Hepatocyte (in vitro differentiated cells): ENCODE measurements around the gene NT5E. TPM values are rescaled to one million over a fixed set of nuclear protein-coding genes. Genes with fewer than 3 reads are reported as not detected.
"Not testable (repeated sequence)": the region's sequence is repeated elsewhere in the genome, so short reads cannot be mapped to it uniquely, and the experiment has no call there.

Source experiments
- DNase-seq: peaks from one replicate; pipeline ENCODE4 v3.0.0-alpha.2; 2016; ENCODE audit warnings: low spot score
- H2AFZ ChIP-seq: fragments of 200-600 bp; sonication (generic); 2 replicates; pipeline ENCODE4 v1.6.0; 2016; ENCODE audit warnings: antibody characterized with exemption, mild to moderate bottlenecking
- H3K27ac ChIP-seq: fragments of 200-600 bp; sonication (generic); 2 replicates; pipeline ENCODE4 v1.5.1; 2016; ENCODE audit warnings: mild to moderate bottlenecking
- H3K27me3 ChIP-seq: fragments of 200-600 bp; sonication (generic); 2 replicates; pipeline ENCODE4 v1.6.1; 2016
- H3K36me3 ChIP-seq: fragments of 200-600 bp; sonication (generic); replicated peaks from 2 replicates; pipeline ENCODE4 v1.5.1; 2016; ENCODE audit warnings: low read depth; ENCODE audit not compliant: insufficient read depth
- H3K4me1 ChIP-seq: fragments of 200-600 bp; sonication (generic); 2 replicates; pipeline ENCODE4 v1.5.1; 2016; ENCODE audit warnings: mild to moderate bottlenecking, moderate library complexity; ENCODE audit not compliant: insufficient read depth
- H3K4me2 ChIP-seq: fragments of 200-600 bp; sonication (generic); 2 replicates; pipeline ENCODE4 v1.6.0; 2016
- H3K4me3 ChIP-seq: fragments of 200-600 bp; sonication (generic); 2 replicates; pipeline ENCODE4 v1.5.1; 2016; ENCODE audit warnings: mild to moderate bottlenecking
- H3K79me2 ChIP-seq: fragments of 200-600 bp; sonication (generic); 2 replicates; pipeline ENCODE4 v1.6.0; 2017; ENCODE audit warnings: mild to moderate bottlenecking
- H3K9me2 ChIP-seq: fragments of 200-600 bp; sonication (generic); replicated peaks from 2 replicates; pipeline ENCODE4 v1.6.0; 2017; ENCODE audit warnings: mild to moderate bottlenecking; ENCODE audit not compliant: insufficient read depth
- H3K9me3 ChIP-seq: fragments of 200-600 bp; sonication (generic); 2 replicates; pipeline ENCODE4 v1.5.1; 2016; ENCODE audit warnings: low read depth, mild to moderate bottlenecking
- H4K20me1 ChIP-seq: fragments of 200-600 bp; sonication (generic); 2 replicates; pipeline ENCODE4 v1.6.0; 2016; ENCODE audit warnings: mild to moderate bottlenecking; ENCODE audit not compliant: insufficient read depth, poor library complexity, severe bottlenecking
- CTCF ChIP-seq: fragments of 200-600 bp; sonication (generic); IDR thresholded peaks from 2 replicates; pipeline ENCODE4 v1.5.1; 2016; ENCODE audit warnings: antibody characterized with exemption, mild to moderate bottlenecking; ENCODE audit not compliant: poor library complexity
- EZH2 ChIP-seq: fragments of 200-600 bp; sonication (generic); IDR thresholded peaks from 2 replicates; pipeline ENCODE4 v1.6.1; 2016; ENCODE audit warnings: antibody characterized with exemption, mild to moderate bottlenecking, borderline replicate concordance
- EZH2phosphoT487 ChIP-seq: fragments of 200-600 bp; sonication (generic); IDR thresholded peaks from one replicate; pipeline ENCODE4 v1.6.1; 2018; ENCODE audit warnings: antibody characterized with exemption, mild to moderate bottlenecking, low read depth, moderate library complexity; ENCODE audit not compliant: unreplicated experiment, severe bottlenecking
- WGBS: methylation state at CpG from one replicate; pipeline ENCODE4 v1.1.6; 2016; ENCODE audit warnings: low lambda C conversion rate; ENCODE audit errors: missing lambda C conversion rate; 5-methylcytosine and 5-hydroxymethylcytosine counted together
- polyA plus RNA-seq: library from polyadenylated mRNA; unstranded; fragments of >200 nt; fragmentation: Nextera tagmentation; extraction: Ambion mirVana; gene quantifications from 2 replicates; pipeline ENCODE4 v1.2.1, GENCODE V29; 2016
- total RNA-seq: library from RNA; depleted of rRNA; stranded (reverse); fragments of >200 nt; gene quantifications from 2 replicates; pipeline ENCODE4 v1.2.3, GENCODE V29; 2014

NT5E gene
- total and polyA plus RNA-seq, 2 experiments from 2014 or later = 1.8 to 3.0 TPM

GRCh38 chr6:85402071-85402470, 47.8 kb upstream of the NT5E start:
- H3K36me3 ChIP-seq = no peaks in the 10 kb centered on the region
- H2AFZ ChIP-seq = no peak overlapping the region
- no peaks in the 10 kb centered on the region for H3K27me3 ChIP-seq
- peak overlapping the region; percentile 96 for H3K27ac ChIP-seq
- DNase-seq = no peak
- H3K4me2 ChIP-seq = no peak overlapping the region
- no peaks in the 10 kb centered on the region for H3K79me2 ChIP-seq
- H3K4me1 ChIP-seq = peaks cover 38% of the 10 kb centered on the region
- no peak for TF ChIP-seq CTCF
- no peaks in the 10 kb centered on the region for H3K9me3 ChIP-seq
- H4K20me1 ChIP-seq = no peaks in the 10 kb centered on the region
- H3K9me2 ChIP-seq = no peaks in the 10 kb centered on the region
- no peak overlapping the region for H3K4me3 ChIP-seq

GRCh38 chr6:85402922-85403321, 47.0 kb upstream of the NT5E start:
- H3K4me1 ChIP-seq = peaks cover 38% of the 10 kb centered on the region
- H2AFZ ChIP-seq = no peak overlapping the region
- H3K4me3 ChIP-seq = no peak overlapping the region
- 88% methylated on average over 6 of the region's 7 CpGs for WGBS
- TF ChIP-seq EZH2phosphoT487 = no peak
- no peak for TF ChIP-seq EZH2
- no peak for TF ChIP-seq CTCF
- H3K9me2 ChIP-seq = no peaks in the 10 kb centered on the region
- no peaks in the 10 kb centered on the region for H3K36me3 ChIP-seq
- no peaks in the 10 kb centered on the region for H3K79me2 ChIP-seq
- no peaks in the 10 kb centered on the region for H4K20me1 ChIP-seq
- H3K27ac ChIP-seq = peak overlapping the region; percentile 96
- DNase-seq = no peak
- no peaks in the 10 kb centered on the region for H3K9me3 ChIP-seq
- H3K27me3 ChIP-seq = no peaks in the 10 kb centered on the region
- H3K4me2 ChIP-seq = no peak overlapping the region

GRCh38 chr6:85403331-85404015, 46.4 kb upstream of the NT5E start:
- peak overlapping the region; percentile 55 for H3K4me2 ChIP-seq
- H3K4me3 ChIP-seq = no peak overlapping the region
- peak; percentile 28 for DNase-seq
- peak overlapping the region; percentile 96 for H3K27ac ChIP-seq
- no peaks in the 10 kb centered on the region for H3K9me3 ChIP-seq
- H3K9me2 ChIP-seq = no peaks in the 10 kb centered on the region
- H3K79me2 ChIP-seq = no peaks in the 10 kb centered on the region
- H4K20me1 ChIP-seq = no peaks in the 10 kb centered on the region
- H3K4me1 ChIP-seq = peaks cover 38% of the 10 kb centered on the region
- H3K27me3 ChIP-seq = no peaks in the 10 kb centered on the region
- TF ChIP-seq CTCF (no peak), EZH2 (no peak), EZH2phosphoT487 (no peak)
- H3K36me3 ChIP-seq = no peaks in the 10 kb centered on the region
- no peak overlapping the region for H2AFZ ChIP-seq
- WGBS = 57% methylated on average over 2 of the region's 2 CpGs

GRCh38 chr6:85404016-85404563, 45.8 kb upstream of the NT5E start:
- H3K79me2 ChIP-seq, H2AFZ ChIP-seq, H3K36me3 ChIP-seq, DNase-seq, H3K9me2 ChIP-seq, H3K4me3 ChIP-seq, H4K20me1 ChIP-seq, H3K27me3 ChIP-seq, H3K9me3 ChIP-seq: not testable (repeated sequence)
- WGBS = 78% methylated on average over 4 of the region's 4 CpGs
- peak overlapping the region; percentile 55 for H3K4me2 ChIP-seq
- H3K27ac ChIP-seq = peak overlapping the region; percentile 96
- H3K4me1 ChIP-seq = peaks cover 38% of the 10 kb centered on the region
